ENCODE measurements around the gene RUNX1.
A peak's percentile ranks its signal among the peaks of the same experiment; 100 is the strongest.

Gene RUNX1

GRCh38 chr21:35058058-35058457 lies 9.0 kb upstream of the RUNX1 start:
- DNase-seq, result no peak

GRCh38 chr21:35057428-35057827 lies 8.3 kb upstream of the RUNX1 start:
- DNase-seq, result no peak

- no peak for DNase-seq
Measured at GRCh38 chr21:35053356-35054096, 4.4 kb upstream of the RUNX1 start.

- no peak for DNase-seq
Measured at GRCh38 chr21:35052801-35053200, 3.7 kb upstream of the RUNX1 start.

- peak; percentile 86 for DNase-seq
Measured at GRCh38 chr21:35051287-35051818, 2.3 kb upstream of the RUNX1 start.

- no peak for DNase-seq
Measured at GRCh38 chr21:35050348-35051286, 1.5 kb upstream of the RUNX1 start.

- DNase-seq, result no peak
Measured at GRCh38 chr21:35048183-35048601, 910 bp downstream of the RUNX1 start.

- DNase-seq, result no peak
Measured at GRCh38 chr21:35046880-35047229, 2.2 kb downstream of the RUNX1 start.

GRCh38 chr21:35046263-35046624 lies 2.9 kb downstream of the RUNX1 start:
- no peak for DNase-seq

GRCh38 chr21:35045542-35046262 lies 3.4 kb downstream of the RUNX1 start:
- DNase-seq, result no peak

- no peak for DNase-seq
Measured at GRCh38 chr21:35044770-35045541, 4.1 kb downstream of the RUNX1 start.

- no peak for DNase-seq
Measured at GRCh38 chr21:35044128-35044527, 5.0 kb downstream of the RUNX1 start.

GRCh38 chr21:35043549-35043948 lies 5.6 kb downstream of the RUNX1 start:
- DNase-seq, result no peak

GRCh38 chr21:35042836-35043235 lies 6.3 kb downstream of the RUNX1 start:
- DNase-seq, result no peak

GRCh38 chr21:35041881-35042280 lies 7.2 kb downstream of the RUNX1 start:
- DNase-seq, result no peak

GRCh38 chr21:35041122-35041521 lies 8.0 kb downstream of the RUNX1 start:
- DNase-seq, result no peak

GRCh38 chr21:35039595-35040289 lies 9.4 kb downstream of the RUNX1 start:
- DNase-seq, result no peak

GRCh38 chr21:35038772-35039319 lies 10.3 kb downstream of the RUNX1 start:
- DNase-seq, result no peak

GRCh38 chr21:35037384-35037765 lies 11.7 kb downstream of the RUNX1 start:
- no peak for DNase-seq

GRCh38 chr21:35036465-35037383 lies 12.4 kb downstream of the RUNX1 start:
- no peak for DNase-seq
